ENCODE data around the gene TJP1.

DNA sequence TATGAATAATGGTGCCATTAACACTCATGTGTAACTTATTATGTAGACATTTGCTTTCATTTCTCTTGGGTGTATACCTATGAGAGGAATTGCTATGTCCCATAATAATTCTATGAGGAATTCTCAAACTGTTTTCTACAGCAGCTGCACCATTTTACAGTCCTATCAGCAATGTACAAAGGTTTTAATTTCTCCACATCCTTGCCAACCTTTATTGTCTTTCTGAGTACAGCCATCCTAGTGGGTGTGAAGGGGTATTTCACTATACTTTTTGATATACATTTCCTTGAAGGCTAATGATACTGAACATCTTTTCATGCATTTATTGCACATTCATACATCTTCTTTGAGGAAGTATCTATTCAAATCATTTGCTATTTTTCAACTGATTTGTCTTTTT lies 34.5 kb downstream of the TJP1 start:
- TF ChIP-seq GATA2 (IDR thresholded peaks at IDR 0.05; ENCODE audit: low read depth, low read length) (no peak), GATA3 (IDR thresholded peaks at IDR 0.05; ENCODE audit: low read depth, low read length) (no peak)
